GM12878 (cell line): Measurements from ENCODE around the gene TAGLN3. TPM values are rescaled to one million over a fixed set of nuclear protein-coding genes. Genes with fewer than 3 reads are reported as not detected.

Source experiments
- ATAC-seq: fragments of 200-7000 bp; cut with Tn5 transposase; 3 replicates; pipeline ENCODE4 v1.9.1; 2020; ENCODE audit warnings: mild to moderate bottlenecking, moderate library complexity
- BruUV-seq: library from RNA; stranded (reverse); fragments of 400-500 nt; replicated peaks from 2 replicates; lab custom pipeline; 2021; lab: Mats Ljungman, UMichigan
- CTCF ChIA-PET: fragments of 300-600 bp; sonication (Branson Sonifier 250); formaldehyde crosslinking; extraction: SDS; loops from one replicate; lab custom pipeline; 2021; ENCODE audit warnings: inconsistent platforms; lab: Yijun Ruan, JAX
- POLR2A ChIA-PET: fragments of 350-600 bp; formaldehyde crosslinking; extraction: SDS; loops from one replicate; lab custom pipeline; 2021; ENCODE audit warnings: inconsistent platforms; lab: Charles Lee
- RAD21 ChIA-PET: fragments of 300-600 bp; sonication (Branson Sonifier 250); formaldehyde crosslinking; loops from one replicate; lab custom pipeline; 2023; ENCODE audit warnings: antibody characterized with exemption; ENCODE audit not compliant: unreplicated experiment; lab: Charles Lee
- SMC1A ChIA-PET: fragments of 300-600 bp; sonication (Branson Sonifier 250); formaldehyde crosslinking; loops from one replicate; lab custom pipeline; 2023; ENCODE audit not compliant: unreplicated experiment, uncharacterized antibody; lab: Charles Lee
- DNase-seq: peaks from one replicate; pipeline ENCODE4 v3.0.0-alpha.2; 2011; ENCODE audit warnings: low read depth, low spot score
- FAIRE-seq: peaks from 3 replicates; lab custom pipeline; 2011; peaks lifted over from hg19 to GRCh38; lab: Jason Lieb, UNC
- H2AFZ ChIP-seq: 2 replicates; pipeline ENCODE4 v1.6.0; 2011; ENCODE audit warnings: low read depth, low read length, control low read depth; ENCODE audit not compliant: control insufficient read depth
- H3K27ac ChIP-seq: 2 replicates; pipeline ENCODE4 v1.5.1; 2011; ENCODE audit warnings: control low read depth; ENCODE audit not compliant: control insufficient read depth, insufficient read depth
- H3K27me3 ChIP-seq, 2 experiments: replicated peaks in 1 of 2; 2 replicates each; pipeline versions ENCODE4 v1.6.0 to v1.6.1; 2011; ENCODE audit warnings: low read length in 1 of 2; ENCODE audit not compliant: control insufficient read depth in 2 of 2, insufficient read depth in 2 of 2
- H3K36me3 ChIP-seq, 2 experiments: 2 replicates each; pipeline ENCODE4 v1.5.1; 2011; ENCODE audit warnings: low read length in 1 of 2; ENCODE audit not compliant: control insufficient read depth in 2 of 2, insufficient read depth in 2 of 2
- H3K4me1 ChIP-seq: 2 replicates; pipeline ENCODE4 v1.6.1; 2011; ENCODE audit warnings: mild to moderate bottlenecking, low read length, moderate library complexity, mixed read lengths; ENCODE audit not compliant: control insufficient read depth, insufficient read depth
- H3K4me2 ChIP-seq: 2 replicates; pipeline ENCODE4 v1.6.0; 2011; ENCODE audit warnings: control low read depth; ENCODE audit not compliant: control insufficient read depth, insufficient read depth
- H3K4me3 ChIP-seq: fragments of 200-600 bp; sonication (generic); 2 replicates; pipeline ENCODE4 v1.5.1; 2016
- H3K79me2 ChIP-seq: 2 replicates; pipeline ENCODE4 v1.6.0; 2011; ENCODE audit warnings: low read length; ENCODE audit not compliant: control insufficient read depth, insufficient read depth
- H3K9ac ChIP-seq: 2 replicates; pipeline ENCODE4 v1.8.0; 2011; ENCODE audit warnings: low read length, control low read depth, mixed read lengths; ENCODE audit not compliant: control insufficient read depth, insufficient read depth
- H3K9me3 ChIP-seq: replicated peaks from 3 replicates; pipeline ENCODE4 v1.5.1; 2011; ENCODE audit warnings: mild to moderate bottlenecking, low read length; ENCODE audit not compliant: control insufficient read depth, insufficient read depth
- H4K20me1 ChIP-seq: 2 replicates; pipeline ENCODE4 v1.6.0; 2011; ENCODE audit not compliant: control insufficient read depth, insufficient read depth
- BCL3 ChIP-seq: IDR thresholded peaks from 2 replicates; pipeline ENCODE4 v1.6.1; 2011; ENCODE audit warnings: borderline replicate concordance, low read depth, mild to moderate bottlenecking, moderate library complexity, low read length; ENCODE audit not compliant: insufficient read depth, poor library complexity, severe bottlenecking
- BRCA1 ChIP-seq: IDR thresholded peaks from 2 replicates; pipeline ENCODE4 v1.6.1; 2011; ENCODE audit warnings: low read depth, low read length, improper control_type of control experiment
- EZH2 ChIP-seq: IDR thresholded peaks from 2 replicates; pipeline ENCODE4 v1.6.1; 2012; ENCODE audit warnings: low read depth, mild to moderate bottlenecking, control low read depth, inconsistent platforms, low read length, borderline replicate concordance; ENCODE audit not compliant: control insufficient read depth
- GABPA ChIP-seq: IDR thresholded peaks from 2 replicates; pipeline ENCODE4 v1.6.1; 2014; ENCODE audit warnings: antibody characterized with exemption, low read depth, mild to moderate bottlenecking, inconsistent platforms
- IRF3 ChIP-seq: fragments of 450-650 bp; IDR thresholded peaks from 2 replicates; pipeline ENCODE4 v1.6.1; 2014; ENCODE audit warnings: mild to moderate bottlenecking
- IRF4 ChIP-seq: IDR thresholded peaks from 2 replicates; pipeline ENCODE4 v1.6.1; 2011; ENCODE audit warnings: low read depth, low read length
- SIN3A ChIP-seq: IDR thresholded peaks from 2 replicates; pipeline ENCODE4 v1.6.1; 2012; ENCODE audit warnings: low read depth, low read length, improper control_type of control experiment
- SMC3 ChIP-seq: IDR thresholded peaks from 2 replicates; pipeline ENCODE4 v1.6.1; 2011; ENCODE audit warnings: low read length, improper control_type of control experiment, borderline replicate concordance
- WGBS: methylation state at CpG from one replicate; pipeline ENCODE4 v1.1.6; 2016; ENCODE audit warnings: low lambda C conversion rate; ENCODE audit not compliant: insufficient replicate concordance, insufficient coverage; ENCODE audit errors: missing lambda C conversion rate; 5-methylcytosine and 5-hydroxymethylcytosine counted together
- in situ Hi-C: fragments of 300-500 bp; cut with MboI; formaldehyde crosslinking; loops from 9 replicates; pipeline ENCODE4 v1.14.3; 2018; ENCODE audit warnings: mixed read lengths
- intact Hi-C: fragments of 100-400 bp; cut with micrococcal nuclease; formaldehyde crosslinking; loops from one replicate; pipeline ENCODE4 v1.14.2; 2022; ENCODE audit not compliant: unreplicated experiment
- polyA plus RNA-seq, 11 experiments: library from polyadenylated mRNA; depleted of rRNA in 4 of 11; unstranded in 6 of 11; stranded (reverse) in 5 of 11; fragments of >200 nt; fragmentation: Nextera tagmentation in 4 of 11; fragmentation: Illumina TruSeq in 1 of 11; extraction: Ambion mirVana in 4 of 11; extraction: Trizol in 1 of 11; gene quantifications; 1 replicate in 1 of 11; 2 replicates in 10 of 11; pipeline versions ENCODE4 v1.2.1 to v1.2.3, GENCODE V29; 2011 to 2016; ENCODE audit warnings: inconsistent platforms in 2 of 11, missing spikeins in 2 of 11, low read depth in 1 of 11
- total RNA-seq, 4 experiments: library from RNA; depleted of rRNA in 3 of 4; stranded (reverse); fragments of >200 nt in 3 of 4; fragmentation: Illumina TruSeq in 1 of 4; extraction: Trizol in 1 of 4; gene quantifications; 2 replicates each; pipeline versions ENCODE4 v1.2.1 to v1.2.3, GENCODE V29; 2013 to 2021
- TF ChIP-seq, protein P1 (sequence below): fragments of 450-650 bp; formaldehyde crosslinking; IDR thresholded peaks from 2 replicates; pipeline ENCODE4 v1.5.0; 2022; ENCODE audit warnings: mild to moderate bottlenecking, missing genetic modification characterization

TAGLN3 gene
- total and polyA plus RNA-seq, 10 of the 15 experiments (the other 5 are each of a cell fraction or from before 2014, with no cell fraction given), result 0.06 to 0.53 (median 0.12) TPM; not detected in 3

- H3K4me2 ChIP-seq, result no peak overlapping the region
- BruUV-seq, result no TSS peak
- no peak overlapping the region for H3K4me3 ChIP-seq
- in situ Hi-C loops (no loop called here), intact Hi-C loops (no loop called here)
- FAIRE-seq (no peak), DNase-seq (no peak), ATAC-seq (no peak)
- CTCF ChIA-PET, result interaction anchor here (1.4 to 3.0 kb wide), 2 partner anchors 9 to 19 kb away, joined by 4 to 21 read pairs; no protein-coding TSS in a partner anchor
- no peaks in the 10 kb centered on the region for H3K79me2 ChIP-seq
- H3K27me3 ChIP-seq, result 0 out of 4 replicates have a peak, but pooled peaks cover 0 to 2% of the 10 kb centered on the region in 2 experiments
- H3K9ac ChIP-seq, result no peak overlapping the region
- no peak for TF ChIP-seq IRF4
- no peak for TF ChIP-seq IRF3
- TF ChIP-seq BCL3, result no peak
- no peak for TF ChIP-seq SIN3A
- TF ChIP-seq BRCA1, result no peak
- TF ChIP-seq, protein P1, sequence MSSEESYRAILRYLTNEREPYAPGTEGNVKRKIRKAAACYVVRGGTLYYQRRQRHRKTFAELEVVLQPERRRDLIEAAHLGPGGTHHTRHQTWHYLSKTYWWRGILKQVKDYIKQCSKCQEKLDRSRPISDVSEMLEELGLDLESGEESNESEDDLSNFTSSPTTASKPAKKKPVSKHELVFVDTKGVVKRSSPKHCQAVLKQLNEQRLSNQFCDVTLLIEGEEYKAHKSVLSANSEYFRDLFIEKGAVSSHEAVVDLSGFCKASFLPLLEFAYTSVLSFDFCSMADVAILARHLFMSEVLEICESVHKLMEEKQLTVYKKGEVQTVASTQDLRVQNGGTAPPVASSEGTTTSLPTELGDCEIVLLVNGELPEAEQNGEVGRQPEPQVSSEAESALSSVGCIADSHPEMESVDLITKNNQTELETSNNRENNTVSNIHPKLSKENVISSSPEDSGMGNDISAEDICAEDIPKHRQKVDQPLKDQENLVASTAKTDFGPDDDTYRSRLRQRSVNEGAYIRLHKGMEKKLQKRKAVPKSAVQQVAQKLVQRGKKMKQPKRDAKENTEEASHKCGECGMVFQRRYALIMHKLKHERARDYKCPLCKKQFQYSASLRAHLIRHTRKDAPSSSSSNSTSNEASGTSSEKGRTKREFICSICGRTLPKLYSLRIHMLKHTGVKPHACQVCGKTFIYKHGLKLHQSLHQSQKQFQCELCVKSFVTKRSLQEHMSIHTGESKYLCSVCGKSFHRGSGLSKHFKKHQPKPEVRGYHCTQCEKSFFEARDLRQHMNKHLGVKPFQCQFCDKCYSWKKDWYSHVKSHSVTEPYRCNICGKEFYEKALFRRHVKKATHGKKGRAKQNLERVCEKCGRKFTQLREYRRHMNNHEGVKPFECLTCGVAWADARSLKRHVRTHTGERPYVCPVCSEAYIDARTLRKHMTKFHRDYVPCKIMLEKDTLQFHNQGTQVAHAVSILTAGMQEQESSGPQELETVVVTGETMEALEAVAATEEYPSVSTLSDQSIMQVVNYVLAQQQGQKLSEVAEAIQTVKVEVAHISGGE (CRISPR knock-in tag), result no peak
- TF ChIP-seq GABPA, result no peak
- TF ChIP-seq SMC3, result no peak
- TF ChIP-seq EZH2, result no peak
- no peaks in the 10 kb centered on the region for H4K20me1 ChIP-seq
- H2AFZ ChIP-seq, result no peak overlapping the region
- POLR2A ChIA-PET, result no interaction called here
- SMC1A ChIA-PET, result interaction anchor here (1.0 to 1.2 kb wide), 3 partner anchors 15 to 54 kb away, joined by 3 to 4 read pairs (median 3); partner anchors contain the start of gene ABHD10
- no peaks in the 10 kb centered on the region for H3K4me1 ChIP-seq
- RAD21 ChIA-PET, result interaction anchor here (1.2 kb wide), 1 partner anchor 19 kb away, joined by 8 read pairs; no protein-coding TSS in a partner anchor
- H3K36me3 ChIP-seq, result no peaks in the 10 kb centered on the region
- no peak overlapping the region for H3K27ac ChIP-seq
- 42% methylated on average over 5 of the region's 5 CpGs for WGBS
- no peaks in the 10 kb centered on the region for H3K9me3 ChIP-seq
Observed at GRCh38 chr3:112032098-112032731, 33.5 kb downstream of the TAGLN3 start.
